HG03025 (cell line): Measurements from ENCODE around the gene UBE2D1.

ENCODE experiments used
- ATAC-seq: cut with Tn5 transposase; IDR thresholded peaks from one replicate; pipeline ENCODE4 v1.9.1; 2021; ENCODE audit warnings: mild to moderate bottlenecking, moderate library complexity; ENCODE audit not compliant: unreplicated experiment, low FRiP score

Gene UBE2D1

GRCh38 chr10:58334817-58335305, at the start of gene UBE2D1:
UBE2D1 (plus strand) TSS chr10:58335006; CDS start chr10:58335202, 196 bp downstream.
- ATAC-seq = peak; percentile 97

GRCh38 chr10:58291538-58292174, 43.1 kb upstream of the UBE2D1 start:
- ATAC-seq = peak; percentile 74

- no peak for ATAC-seq
These were observed 40.8 kb upstream of the UBE2D1 start for GRCh38 chr10:58293989-58294388.

- ATAC-seq = no peak
These were observed 35.2 kb upstream of the UBE2D1 start for GRCh38 chr10:58299580-58299979.

GRCh38 chr10:58300676-58301075, 34.1 kb upstream of the UBE2D1 start:
- no peak for ATAC-seq

GRCh38 chr10:58302254-58302653, 32.6 kb upstream of the UBE2D1 start:
- ATAC-seq = no peak

- no peak for ATAC-seq
These were observed 30.6 kb upstream of the UBE2D1 start for GRCh38 chr10:58304099-58304633.

- ATAC-seq = no peak
These were observed 29.0 kb upstream of the UBE2D1 start for GRCh38 chr10:58305821-58306220.

- ATAC-seq = no peak
These were observed 27.1 kb upstream of the UBE2D1 start for GRCh38 chr10:58307676-58308075.

- ATAC-seq = no peak
These were observed 23.8 kb upstream of the UBE2D1 start for GRCh38 chr10:58311026-58311425.

GRCh38 chr10:58316874-58317273, 17.9 kb upstream of the UBE2D1 start:
- no peak for ATAC-seq

- ATAC-seq = no peak
These were observed 16.5 kb upstream of the UBE2D1 start for GRCh38 chr10:58318346-58318745.

GRCh38 chr10:58319599-58319998, 15.2 kb upstream of the UBE2D1 start:
- no peak for ATAC-seq

GRCh38 chr10:58320351-58321049, 14.3 kb upstream of the UBE2D1 start:
- ATAC-seq = no peak

- peak; percentile 55 for ATAC-seq
These were observed 12.6 kb upstream of the UBE2D1 start for GRCh38 chr10:58322072-58322834.

- no peak for ATAC-seq
These were observed 12.0 kb upstream of the UBE2D1 start for GRCh38 chr10:58322835-58323209.

- no peak for ATAC-seq
These were observed 7.8 kb upstream of the UBE2D1 start for GRCh38 chr10:58326967-58327381.

GRCh38 chr10:58328233-58328632, 6.6 kb upstream of the UBE2D1 start:
- no peak for ATAC-seq

GRCh38 chr10:58330431-58330830, 4.4 kb upstream of the UBE2D1 start:
- ATAC-seq = no peak

GRCh38 chr10:58331646-58332045, 3.2 kb upstream of the UBE2D1 start:
- ATAC-seq = no peak
